Central memory CD4-positive, alpha-beta T cell (primary cell): ENCODE results near the gene SCAMP2.
"Not testable (repeated sequence)": the region's sequence is repeated elsewhere in the genome, so short reads cannot be mapped to it uniquely, and the experiment has no call there.

Experiments used
- DNase-seq: peaks from one replicate; pipeline ENCODE4 v3.0.0; 2022
- total RNA-seq, 3 experiments: gene quantifications; one replicate each; lab custom pipeline; 2026; lab: John Stamatoyannopoulos, UW

Gene SCAMP2
- 82.4 to 147 (median 104) reads per million in 3 experiments for total RNA-seq

- peak; percentile 90 for DNase-seq
Observed at GRCh38 chr15:74873036-74873755, at the start of gene SCAMP2. TSS of gene SCAMP2 (minus strand) at chr15:74873365. CDS start at chr15:74873255, 110 bp downstream.

- no peak for DNase-seq
Observed at GRCh38 chr15:74920456-74920855, 47.3 kb upstream of the SCAMP2 start.

GRCh38 chr15:74917676-74918075 lies 44.5 kb upstream of the SCAMP2 start:
- no peak for DNase-seq

- not testable (repeated sequence) for DNase-seq
Observed at GRCh38 chr15:74913799-74914198, 40.6 kb upstream of the SCAMP2 start.

GRCh38 chr15:74913041-74913440 lies 39.9 kb upstream of the SCAMP2 start:
- DNase-seq, result no peak

GRCh38 chr15:74908635-74909034 lies 35.5 kb upstream of the SCAMP2 start:
- no peak for DNase-seq

- DNase-seq, result peak; percentile 6
Observed at GRCh38 chr15:74907163-74907870, 34.2 kb upstream of the SCAMP2 start.

- DNase-seq, result peak; percentile 69
Observed at GRCh38 chr15:74906450-74907162, 33.4 kb upstream of the SCAMP2 start, which contains the start of gene FAM219B. TSS of gene FAM219B (minus strand) at chr15:74906851. CDS start at chr15:74906800, 51 bp downstream.

GRCh38 chr15:74906067-74906449 lies 32.9 kb upstream of the SCAMP2 start:
- DNase-seq, result no peak

GRCh38 chr15:74904190-74904805 lies 31.1 kb upstream of the SCAMP2 start:
- no peak for DNase-seq

GRCh38 chr15:74903676-74904075 lies 30.5 kb upstream of the SCAMP2 start:
- DNase-seq, result no peak

- no peak for DNase-seq
Observed at GRCh38 chr15:74902295-74903075, 29.3 kb upstream of the SCAMP2 start.

- peak; percentile 61 for DNase-seq
Observed at GRCh38 chr15:74901612-74902063, 28.5 kb upstream of the SCAMP2 start.

- no peak for DNase-seq
Observed at GRCh38 chr15:74897300-74897701, 24.1 kb upstream of the SCAMP2 start.

- DNase-seq, result no peak
Observed at GRCh38 chr15:74896316-74896715, 23.2 kb upstream of the SCAMP2 start.

GRCh38 chr15:74895830-74896229 lies 22.7 kb upstream of the SCAMP2 start:
- DNase-seq, result no peak

GRCh38 chr15:74894383-74894782 lies 21.2 kb upstream of the SCAMP2 start:
- DNase-seq, result not testable (repeated sequence)

- DNase-seq, result peak; percentile 69
Observed at GRCh38 chr15:74893627-74894026, 20.5 kb upstream of the SCAMP2 start.

- no peak for DNase-seq
Observed at GRCh38 chr15:74892931-74893330, 19.8 kb upstream of the SCAMP2 start.

- DNase-seq, result no peak
Observed at GRCh38 chr15:74892313-74892712, 19.1 kb upstream of the SCAMP2 start.

- DNase-seq, result no peak
Observed at GRCh38 chr15:74891469-74891868, 18.3 kb upstream of the SCAMP2 start.

GRCh38 chr15:74890665-74890960 lies 17.4 kb upstream of the SCAMP2 start:
- no peak for DNase-seq
